GM06990 (cell line): ENCODE results near the gene EIF4H.

Experiments
- DNase-seq: peaks from one replicate; pipeline ENCODE4 v3.0.0-alpha.2; 2011; ENCODE audit not compliant: insufficient read length; ENCODE audit errors: extremely low read depth
- H3K27me3 ChIP-seq: replicated peaks from 2 replicates; pipeline ENCODE4 v1.6.0; 2011; ENCODE audit warnings: low read length; ENCODE audit not compliant: control insufficient read depth, insufficient read depth
- H3K36me3 ChIP-seq: 2 replicates; pipeline ENCODE4 v1.5.1; 2011; ENCODE audit warnings: low read length; ENCODE audit not compliant: control insufficient read depth, insufficient read depth
- H3K4me3 ChIP-seq: replicated peaks from 2 replicates; pipeline ENCODE4 v1.5.1; 2011; ENCODE audit warnings: low read depth, mild to moderate bottlenecking, control low read depth, low read length
- TF ChIP-seq, protein P1 (sequence below): IDR thresholded peaks from 2 replicates; pipeline ENCODE4 v1.5.1; 2011; ENCODE audit warnings: low read length, control low read depth, mild to moderate bottlenecking, inconsistent platforms; ENCODE audit not compliant: insufficient read depth, poor library complexity, severe bottlenecking

Gene EIF4H

DNA sequence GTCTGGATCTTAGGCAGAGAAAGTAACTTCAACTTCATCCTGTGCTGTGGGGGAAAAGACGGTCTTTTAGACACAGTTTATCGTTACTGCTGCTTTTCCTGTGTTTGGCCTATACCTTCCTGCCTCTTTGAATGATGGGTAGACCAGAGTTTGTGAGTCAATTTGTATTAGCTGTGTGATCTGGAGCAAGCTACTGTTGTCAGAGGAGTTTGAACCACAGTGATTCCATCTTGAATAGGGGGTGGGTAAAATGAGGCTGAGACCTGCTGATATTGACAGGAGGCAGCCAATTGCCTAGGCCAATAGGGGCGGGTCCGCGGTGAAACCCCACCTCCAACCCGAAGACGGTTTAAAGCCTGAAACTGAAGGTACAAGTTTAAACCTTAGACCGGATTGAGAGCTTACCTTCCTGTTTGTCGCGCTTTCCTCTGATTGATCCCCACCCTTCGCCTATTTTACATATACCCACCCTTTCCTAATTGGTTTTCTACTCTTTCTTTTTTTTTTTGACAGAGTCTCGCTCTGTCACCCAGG is 35.8 kb upstream of the EIF4H start:
- Histone ChIP-seq H3K4me3 (no peak overlapping the region), H3K27me3 (no peaks in the 10 kb centered on the region), H3K36me3 (no peaks in the 10 kb centered on the region)
- no peak for DNase-seq
- TF ChIP-seq, protein P1, sequence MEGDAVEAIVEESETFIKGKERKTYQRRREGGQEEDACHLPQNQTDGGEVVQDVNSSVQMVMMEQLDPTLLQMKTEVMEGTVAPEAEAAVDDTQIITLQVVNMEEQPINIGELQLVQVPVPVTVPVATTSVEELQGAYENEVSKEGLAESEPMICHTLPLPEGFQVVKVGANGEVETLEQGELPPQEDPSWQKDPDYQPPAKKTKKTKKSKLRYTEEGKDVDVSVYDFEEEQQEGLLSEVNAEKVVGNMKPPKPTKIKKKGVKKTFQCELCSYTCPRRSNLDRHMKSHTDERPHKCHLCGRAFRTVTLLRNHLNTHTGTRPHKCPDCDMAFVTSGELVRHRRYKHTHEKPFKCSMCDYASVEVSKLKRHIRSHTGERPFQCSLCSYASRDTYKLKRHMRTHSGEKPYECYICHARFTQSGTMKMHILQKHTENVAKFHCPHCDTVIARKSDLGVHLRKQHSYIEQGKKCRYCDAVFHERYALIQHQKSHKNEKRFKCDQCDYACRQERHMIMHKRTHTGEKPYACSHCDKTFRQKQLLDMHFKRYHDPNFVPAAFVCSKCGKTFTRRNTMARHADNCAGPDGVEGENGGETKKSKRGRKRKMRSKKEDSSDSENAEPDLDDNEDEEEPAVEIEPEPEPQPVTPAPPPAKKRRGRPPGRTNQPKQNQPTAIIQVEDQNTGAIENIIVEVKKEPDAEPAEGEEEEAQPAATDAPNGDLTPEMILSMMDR, result no peak

DNA sequence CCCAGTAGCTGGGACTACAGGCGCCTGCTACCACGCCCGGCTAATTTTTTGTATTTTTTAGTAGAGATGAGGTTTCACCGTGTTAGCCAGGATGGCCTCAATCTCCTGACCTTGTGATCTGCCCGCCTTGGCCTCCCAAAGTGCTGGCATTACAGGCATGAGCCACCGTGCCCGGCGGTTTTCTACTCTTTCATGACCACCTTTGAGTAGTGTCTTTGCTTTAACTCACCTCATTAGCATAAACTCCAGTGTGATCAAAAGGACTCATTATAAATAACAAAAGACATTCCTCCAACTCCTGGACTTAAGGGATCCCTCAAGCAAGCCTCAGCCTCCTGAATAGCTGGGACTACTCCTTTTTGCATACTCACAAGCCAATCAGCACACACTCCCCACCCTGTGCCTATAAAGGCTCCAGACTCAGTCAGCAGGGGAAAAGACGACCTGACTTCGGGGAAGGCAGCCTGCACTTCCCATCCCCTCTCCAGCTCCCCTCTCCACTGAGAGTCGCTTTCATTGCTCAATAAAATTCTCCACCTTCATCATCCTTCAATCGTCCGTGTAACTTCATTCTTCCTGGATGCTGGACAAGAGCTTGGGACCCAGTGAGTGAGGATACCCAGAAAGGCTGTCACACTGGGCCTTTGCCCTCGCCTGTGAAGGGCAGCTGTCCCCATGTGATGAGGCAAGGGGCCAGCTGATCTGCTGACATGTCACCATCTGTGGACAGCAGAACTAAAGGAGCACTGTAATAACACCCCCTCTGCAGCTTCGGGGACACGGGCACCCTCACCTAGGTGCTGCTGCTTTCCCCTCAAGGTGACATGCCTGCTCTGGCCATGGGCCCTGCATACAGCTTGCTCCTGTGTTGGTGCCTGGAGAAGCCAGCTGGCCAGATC is 35.0 kb upstream of the EIF4H start:
- Histone ChIP-seq H3K36me3 (no peaks in the 10 kb centered on the region), H3K4me3 (no peak overlapping the region), H3K27me3 (no peaks in the 10 kb centered on the region)
- no peak for DNase-seq
- TF ChIP-seq, protein P1, result no peak

DNA sequence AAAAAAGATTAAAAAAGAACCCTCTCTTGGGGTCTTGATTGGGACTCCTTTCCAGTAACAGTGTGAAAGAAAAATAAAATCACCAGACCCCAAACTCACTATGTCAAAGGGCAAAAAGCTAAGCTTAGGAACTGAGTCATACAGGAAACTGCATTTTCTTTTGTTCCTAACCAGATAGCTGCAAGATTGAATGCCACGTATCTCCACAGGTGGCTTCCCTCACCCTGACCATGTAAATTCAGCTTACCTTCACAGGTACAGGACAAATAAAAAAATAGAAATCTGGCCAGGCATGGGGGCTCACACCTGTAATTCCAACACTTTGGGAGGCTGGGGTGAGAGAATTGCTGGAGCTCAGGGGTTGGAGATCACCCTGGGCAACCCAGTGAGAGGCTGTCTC is 32.5 kb upstream of the EIF4H start:
- H3K4me3 ChIP-seq, result no peak overlapping the region
- TF ChIP-seq, protein P1, result no peak
- H3K36me3 ChIP-seq, result no peaks in the 10 kb centered on the region
- no peaks in the 10 kb centered on the region for H3K27me3 ChIP-seq
- peak; percentile 28 for DNase-seq

DNA sequence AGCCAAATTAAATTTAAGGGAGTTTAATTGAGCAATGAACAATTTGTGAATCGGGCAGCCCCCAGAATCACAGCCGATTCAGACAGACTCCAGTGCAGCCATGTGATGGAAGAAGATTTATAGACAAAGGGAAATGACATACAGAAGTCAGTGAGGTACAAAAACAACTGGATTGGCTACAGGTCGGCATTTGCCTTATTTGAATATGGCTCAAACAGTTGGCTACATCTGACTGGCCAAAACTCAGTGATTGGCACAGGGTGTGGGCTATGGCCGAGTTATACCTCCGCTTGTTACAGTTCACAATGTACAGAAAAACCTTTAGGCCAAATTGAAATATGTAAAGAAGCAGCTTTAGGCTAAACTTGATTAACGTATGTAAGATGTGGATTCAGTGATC is 30.8 kb upstream of the EIF4H start:
- DNase-seq, result no peak
- Histone ChIP-seq H3K36me3 (no peaks in the 10 kb centered on the region), H3K27me3 (no peaks in the 10 kb centered on the region), H3K4me3 (no peak overlapping the region)
- TF ChIP-seq, protein P1, result no peak

DNA sequence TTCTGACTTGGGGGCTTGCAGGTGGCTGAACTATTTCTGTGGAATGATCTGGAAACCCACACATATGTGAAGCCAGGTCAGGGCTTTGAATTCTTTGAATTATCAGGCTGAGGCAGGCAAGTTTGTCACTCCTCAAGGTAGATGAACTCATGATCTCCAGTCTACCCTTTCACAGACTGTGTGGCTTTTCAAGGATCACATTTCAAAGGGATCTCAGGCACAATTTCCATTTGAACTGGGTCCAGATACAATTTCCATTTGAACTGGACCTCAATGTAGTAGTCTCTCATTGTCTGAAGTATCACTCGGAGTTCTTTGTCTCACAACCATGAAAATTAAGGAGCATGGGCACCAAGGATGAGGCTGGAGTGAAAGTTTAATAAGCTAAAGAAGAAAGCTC is 25.7 kb upstream of the EIF4H start:
- DNase-seq, result no peak
- Histone ChIP-seq H3K36me3 (no peaks in the 10 kb centered on the region), H3K27me3 (no peaks in the 10 kb centered on the region), H3K4me3 (no peak overlapping the region)
- TF ChIP-seq, protein P1, result no peak
